Measurements from ENCODE around the gene LRRC43.
"Not testable (repeated sequence)": the region's sequence is repeated elsewhere in the genome, so short reads cannot be mapped to it uniquely, and the experiment has no call there.

Gene LRRC43

GRCh38 chr12:122155705-122156104 is 27.2 kb upstream of the LRRC43 start:
- no peak for DNase-seq (ENCODE audit: low read depth)

- DNase-seq (ENCODE audit: low read depth): no peak
These were observed 24.1 kb upstream of the LRRC43 start for GRCh38 chr12:122158700-122159285.

GRCh38 chr12:122159882-122160281 is 23.0 kb upstream of the LRRC43 start:
- no peak for DNase-seq (ENCODE audit: low read depth)

GRCh38 chr12:122160761-122161160 is 22.2 kb upstream of the LRRC43 start:
- DNase-seq (ENCODE audit: low read depth): no peak

- no peak for DNase-seq (ENCODE audit: low read depth)
These were observed 21.2 kb upstream of the LRRC43 start for GRCh38 chr12:122161682-122162081.

- DNase-seq (ENCODE audit: low read depth): no peak
These were observed 19.9 kb upstream of the LRRC43 start for GRCh38 chr12:122162976-122163375.

GRCh38 chr12:122166422-122167349 is 16.2 kb upstream of the LRRC43 start:
- no peak for DNase-seq (ENCODE audit: low read depth)

GRCh38 chr12:122167356-122167925 is 15.5 kb upstream of the LRRC43 start:
- no peak for DNase-seq (ENCODE audit: low read depth)

- DNase-seq (ENCODE audit: low read depth): no peak
These were observed 14.4 kb upstream of the LRRC43 start for GRCh38 chr12:122168492-122168891.

- DNase-seq (ENCODE audit: low read depth): no peak
These were observed 11.5 kb upstream of the LRRC43 start for GRCh38 chr12:122171399-122171798.

GRCh38 chr12:122172262-122172939 is 10.5 kb upstream of the LRRC43 start:
- no peak for DNase-seq (ENCODE audit: low read depth)

- DNase-seq (ENCODE audit: low read depth): no peak
These were observed 8.6 kb upstream of the LRRC43 start, which contains the start of gene IL31 for GRCh38 chr12:122174155-122174845. TSS of gene IL31 (minus strand) at chr12:122174221. CDS start at chr12:122174172, 49 bp downstream.

GRCh38 chr12:122176473-122176872 is 6.5 kb upstream of the LRRC43 start:
- not testable (repeated sequence) for DNase-seq (ENCODE audit: low read depth)

- DNase-seq (ENCODE audit: low read depth): no peak
These were observed 641 bp downstream of the LRRC43 start for GRCh38 chr12:122183588-122183940.

- no peak for DNase-seq (ENCODE audit: low read depth)
These were observed 1.6 kb downstream of the LRRC43 start for GRCh38 chr12:122184517-122184916.

- DNase-seq (ENCODE audit: low read depth): no peak
These were observed 2.2 kb downstream of the LRRC43 start for GRCh38 chr12:122185079-122185478.

GRCh38 chr12:122185494-122186082 is 2.7 kb downstream of the LRRC43 start:
- DNase-seq (ENCODE audit: low read depth): no peak

- DNase-seq (ENCODE audit: low read depth): no peak
These were observed 4.5 kb downstream of the LRRC43 start for GRCh38 chr12:122187466-122187865.

GRCh38 chr12:122189626-122190475 is 6.9 kb downstream of the LRRC43 start:
- no peak for DNase-seq (ENCODE audit: low read depth)

GRCh38 chr12:122190842-122191668 is 8.1 kb downstream of the LRRC43 start:
- no peak for DNase-seq (ENCODE audit: low read depth)

Measured in non-pigmented ciliary epithelial cell (primary cell).